ENCODE measurements around the gene LRBA.

The LRBA gene

GRCh38 chr4:150322646-150323045 lies 692.4 kb downstream of the LRBA start:
- no peak for DNase-seq (ENCODE audit: low read depth)

- no peak for DNase-seq (ENCODE audit: low read depth)
Measured at GRCh38 chr4:150321113-150321512, 694.0 kb downstream of the LRBA start.

- DNase-seq (ENCODE audit: low read depth) = no peak
Measured at GRCh38 chr4:150318971-150319370, 696.1 kb downstream of the LRBA start.

GRCh38 chr4:150318527-150318926 lies 696.6 kb downstream of the LRBA start:
- DNase-seq (ENCODE audit: low read depth) = no peak

GRCh38 chr4:150316332-150317205 lies 698.5 kb downstream of the LRBA start:
- DNase-seq (ENCODE audit: low read depth) = no peak

- no peak for DNase-seq (ENCODE audit: low read depth)
Measured at GRCh38 chr4:150315691-150316090, 699.4 kb downstream of the LRBA start.

- no peak for DNase-seq (ENCODE audit: low read depth)
Measured at GRCh38 chr4:150315175-150315574, 699.9 kb downstream of the LRBA start.

- no peak for DNase-seq (ENCODE audit: low read depth)
Measured at GRCh38 chr4:150314031-150314430, 701.1 kb downstream of the LRBA start.

- peak; percentile 65 for DNase-seq (ENCODE audit: low read depth)
Measured at GRCh38 chr4:150310159-150310895, 704.8 kb downstream of the LRBA start.

- peak; percentile 46 for DNase-seq (ENCODE audit: low read depth)
Measured at GRCh38 chr4:150308824-150309472, 706.1 kb downstream of the LRBA start.

- DNase-seq (ENCODE audit: low read depth) = no peak
Measured at GRCh38 chr4:150306719-150307118, 708.4 kb downstream of the LRBA start.

- peak; percentile 53 for DNase-seq (ENCODE audit: low read depth)
Measured at GRCh38 chr4:150305995-150306394, 709.1 kb downstream of the LRBA start.

- peak; percentile 96 for DNase-seq (ENCODE audit: low read depth)
Measured at GRCh38 chr4:150302553-150302952, 712.5 kb downstream of the LRBA start.

- no peak for DNase-seq (ENCODE audit: low read depth)
Measured at GRCh38 chr4:150299816-150300215, 715.3 kb downstream of the LRBA start.

- DNase-seq (ENCODE audit: low read depth) = peak; percentile 40
Measured at GRCh38 chr4:150297861-150298474, 717.1 kb downstream of the LRBA start.

- DNase-seq (ENCODE audit: low read depth) = no peak
Measured at GRCh38 chr4:150289881-150290280, 725.2 kb downstream of the LRBA start.

GRCh38 chr4:150289198-150289597 lies 725.9 kb downstream of the LRBA start:
- DNase-seq (ENCODE audit: low read depth) = no peak

- DNase-seq (ENCODE audit: low read depth) = no peak
Measured at GRCh38 chr4:150286656-150287055, 728.4 kb downstream of the LRBA start.

GRCh38 chr4:150283689-150284088 lies 731.4 kb downstream of the LRBA start:
- DNase-seq (ENCODE audit: low read depth) = peak; percentile 96

GRCh38 chr4:150280975-150281374 lies 734.1 kb downstream of the LRBA start:
- no peak for DNase-seq (ENCODE audit: low read depth)

GRCh38 chr4:150280081-150280895 lies 734.8 kb downstream of the LRBA start:
- DNase-seq (ENCODE audit: low read depth) = peak; percentile 72

All from non-pigmented ciliary epithelial cell (primary cell).